HUES48 (cell line): ENCODE measurements around the gene CLEC12A.
"Not testable (repeated sequence)": the region's sequence is repeated elsewhere in the genome, so short reads cannot be mapped to it uniquely, and the experiment has no call there.

Source experiments
- H3K27ac ChIP-seq: one replicate; pipeline ENCODE4 v1.7.0; 2013; ENCODE audit warnings: low read depth, low read length, inconsistent platforms
- H3K27me3 ChIP-seq: 2 replicates; pipeline ENCODE4 v1.6.1; 2013; ENCODE audit warnings: mild to moderate bottlenecking, low read length; ENCODE audit not compliant: control insufficient read depth, insufficient read depth
- H3K36me3 ChIP-seq: 2 replicates; pipeline ENCODE4 v1.6.1; 2013; ENCODE audit warnings: low read length; ENCODE audit not compliant: control insufficient read depth, insufficient read depth
- H3K4me1 ChIP-seq: 2 replicates; pipeline ENCODE4 v1.6.1; 2013; ENCODE audit warnings: mild to moderate bottlenecking, low read length; ENCODE audit not compliant: control insufficient read depth, insufficient read depth
- H3K4me3 ChIP-seq: 2 replicates; pipeline ENCODE4 v1.5.1; 2013; ENCODE audit warnings: mild to moderate bottlenecking, low read depth, low read length
- H3K9ac ChIP-seq: 2 replicates; pipeline ENCODE4 v1.6.1; 2013; ENCODE audit warnings: mild to moderate bottlenecking, low read depth, low read length, moderate library complexity
- H3K9me3 ChIP-seq: 2 replicates; pipeline ENCODE4 v1.6.1; 2013; ENCODE audit warnings: low read length; ENCODE audit not compliant: control insufficient read depth, insufficient read depth

CLEC12A gene

GRCh38 chr12:9961901-9962300 lies 9.3 kb upstream of the CLEC12A start:
- H3K4me1 ChIP-seq = 0 out of 2 replicates have a peak, but pooled peaks cover 3% of the 10 kb centered on the region
- no peak overlapping the region for H3K9ac ChIP-seq
- no peaks in the 10 kb centered on the region for H3K36me3 ChIP-seq
- no peak overlapping the region for H3K4me3 ChIP-seq
- no peaks in the 10 kb centered on the region for H3K9me3 ChIP-seq
- no peak overlapping the region for H3K27ac ChIP-seq
- no peaks in the 10 kb centered on the region for H3K27me3 ChIP-seq

GRCh38 chr12:9969673-9970072 lies 1.5 kb upstream of the CLEC12A start:
- Histone ChIP-seq H3K27ac (no peak overlapping the region), H3K27me3 (no peaks in the 10 kb centered on the region), H3K9ac (no peak overlapping the region), H3K36me3 (no peaks in the 10 kb centered on the region), H3K4me1 (no peaks in the 10 kb centered on the region), H3K9me3 (no peaks in the 10 kb centered on the region), H3K4me3 (no peak overlapping the region)

- Histone ChIP-seq H3K4me1 (no peaks in the 10 kb centered on the region), H3K36me3 (no peaks in the 10 kb centered on the region), H3K27me3 (no peaks in the 10 kb centered on the region), H3K9me3 (peaks cover 16% of the 10 kb centered on the region), H3K4me3 (no peak overlapping the region), H3K9ac (no peak overlapping the region), H3K27ac (no peak overlapping the region)
Measured at GRCh38 chr12:9973949-9974348, 2.7 kb downstream of the CLEC12A start.

DNA sequence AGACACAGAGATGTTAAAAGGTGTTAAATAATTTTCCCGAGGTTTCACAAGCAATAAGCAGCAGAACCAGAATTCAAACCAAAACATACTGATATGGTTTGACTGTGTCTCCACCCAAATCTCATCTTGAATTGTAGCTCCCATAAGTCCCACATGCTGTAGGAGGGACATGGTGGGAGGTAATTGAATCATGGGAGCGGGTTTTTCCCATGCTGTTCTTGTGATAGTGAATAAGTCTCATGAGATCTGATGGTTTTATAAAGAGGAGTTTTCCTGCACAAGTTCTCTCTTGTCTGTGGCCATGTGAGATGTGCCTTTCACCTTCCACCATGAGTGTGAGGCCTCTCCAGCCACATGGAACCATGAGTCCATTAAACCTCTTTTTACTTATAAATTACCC lies 3.5 kb downstream of the CLEC12A start:
- peaks cover 16% of the 10 kb centered on the region for H3K9me3 ChIP-seq
- not testable (repeated sequence) for H3K9ac ChIP-seq, H3K36me3 ChIP-seq, H3K27me3 ChIP-seq, H3K4me1 ChIP-seq, H3K27ac ChIP-seq, H3K4me3 ChIP-seq

DNA sequence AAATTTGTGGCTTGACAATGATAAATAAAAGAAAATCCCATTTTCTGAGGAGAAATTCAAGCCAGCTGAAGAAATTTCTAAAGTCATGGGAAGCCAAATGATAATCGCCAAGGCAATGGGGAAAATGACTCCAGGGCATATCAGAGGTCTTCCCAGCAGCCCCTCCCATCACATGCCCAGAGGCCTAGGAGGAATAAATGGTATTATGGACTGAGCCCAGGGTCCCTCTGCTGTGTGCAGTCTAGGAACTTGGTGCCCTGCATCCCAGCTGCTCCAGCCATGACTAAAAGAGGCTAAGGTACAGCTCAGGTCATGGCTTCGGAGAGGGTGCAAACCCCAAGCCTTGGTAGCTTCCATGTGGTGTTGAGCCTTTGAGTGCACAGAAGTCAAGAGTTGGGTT lies 4.4 kb downstream of the CLEC12A start:
- Histone ChIP-seq H3K36me3 (no peaks in the 10 kb centered on the region), H3K27me3 (no peaks in the 10 kb centered on the region), H3K4me1 (no peaks in the 10 kb centered on the region), H3K9ac (no peak overlapping the region), H3K4me3 (no peak overlapping the region), H3K9me3 (peaks cover 16% of the 10 kb centered on the region), H3K27ac (no peak overlapping the region)

GRCh38 chr12:9976626-9977025 lies 5.4 kb downstream of the CLEC12A start:
- H3K4me3 ChIP-seq, H3K36me3 ChIP-seq, H3K4me1 ChIP-seq, H3K27ac ChIP-seq, H3K27me3 ChIP-seq, H3K9ac ChIP-seq: not testable (repeated sequence)
- H3K9me3 ChIP-seq = peaks cover 16% of the 10 kb centered on the region

GRCh38 chr12:9977916-9978315 lies 6.7 kb downstream of the CLEC12A start:
- Histone ChIP-seq H3K9me3 (peaks cover 16% of the 10 kb centered on the region), H3K9ac (no peak overlapping the region), H3K4me3 (no peak overlapping the region), H3K27ac (no peak overlapping the region), H3K36me3 (no peaks in the 10 kb centered on the region), H3K27me3 (no peaks in the 10 kb centered on the region), H3K4me1 (no peaks in the 10 kb centered on the region)

DNA sequence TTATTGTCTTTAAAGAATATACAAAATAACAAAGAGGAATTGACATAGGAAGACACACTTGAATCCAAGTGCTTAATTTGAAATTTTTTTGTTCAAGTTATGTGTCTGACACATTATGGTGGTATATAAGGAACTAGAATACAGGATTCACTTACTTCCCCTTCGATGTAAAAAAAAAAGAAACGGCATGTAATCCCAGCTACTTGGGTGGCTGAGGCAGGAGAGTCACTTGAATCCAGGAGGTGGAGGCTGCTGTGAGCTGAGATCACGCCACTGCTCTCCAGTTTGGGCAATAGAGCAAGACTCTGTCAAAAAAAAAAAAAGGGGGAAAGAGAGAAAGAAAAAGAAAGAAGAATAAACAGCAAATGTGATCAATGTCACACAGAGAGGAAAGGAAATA lies 8.9 kb downstream of the CLEC12A start:
- H3K27ac ChIP-seq = no peak overlapping the region
- H3K4me1 ChIP-seq = peaks cover 5% of the 10 kb centered on the region; the same call in 1 of the 2 replicates
- H3K27me3 ChIP-seq = no peaks in the 10 kb centered on the region
- H3K36me3 ChIP-seq = no peaks in the 10 kb centered on the region
- H3K4me3 ChIP-seq = no peak overlapping the region
- peaks cover 13% of the 10 kb centered on the region for H3K9me3 ChIP-seq
- H3K9ac ChIP-seq = no peak overlapping the region

- no peaks in the 10 kb centered on the region for H3K27me3 ChIP-seq
Measured at GRCh38 chr12:9991876-9992275, 20.7 kb downstream of the CLEC12A start.

DNA sequence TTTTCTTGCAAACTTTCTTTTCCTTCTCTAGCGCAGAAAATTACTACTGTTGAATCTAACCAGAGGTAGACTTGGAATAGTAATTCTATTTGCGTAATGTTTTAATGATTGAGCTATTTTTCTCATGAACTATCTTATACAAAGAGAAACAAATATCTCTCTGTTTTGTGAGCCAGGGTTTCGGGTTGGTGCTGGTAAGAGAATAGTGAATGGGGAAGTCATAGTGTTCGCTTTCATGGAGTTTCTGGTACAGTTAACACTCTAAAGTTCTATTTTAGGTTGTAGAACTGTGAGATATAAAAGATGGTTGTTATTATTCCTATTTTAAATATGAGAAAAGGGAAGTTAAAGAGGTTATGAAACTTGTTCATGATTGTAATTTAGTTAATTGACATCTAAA lies 21.1 kb downstream of the CLEC12A start:
- Histone ChIP-seq H3K9me3 (no peaks in the 10 kb centered on the region), H3K27ac (no peak overlapping the region), H3K9ac (no peak overlapping the region), H3K4me1 (no peaks in the 10 kb centered on the region), H3K4me3 (no peak overlapping the region), H3K36me3 (no peaks in the 10 kb centered on the region), H3K27me3 (no peaks in the 10 kb centered on the region)

More at GRCh38 chr12:9991876-9992275, 20.7 kb downstream of the CLEC12A start:
- Histone ChIP-seq H3K4me3 (no peak overlapping the region), H3K27ac (no peak overlapping the region), H3K36me3 (no peaks in the 10 kb centered on the region), H3K9ac (no peak overlapping the region), H3K9me3 (no peaks in the 10 kb centered on the region), H3K4me1 (no peaks in the 10 kb centered on the region)

DNA sequence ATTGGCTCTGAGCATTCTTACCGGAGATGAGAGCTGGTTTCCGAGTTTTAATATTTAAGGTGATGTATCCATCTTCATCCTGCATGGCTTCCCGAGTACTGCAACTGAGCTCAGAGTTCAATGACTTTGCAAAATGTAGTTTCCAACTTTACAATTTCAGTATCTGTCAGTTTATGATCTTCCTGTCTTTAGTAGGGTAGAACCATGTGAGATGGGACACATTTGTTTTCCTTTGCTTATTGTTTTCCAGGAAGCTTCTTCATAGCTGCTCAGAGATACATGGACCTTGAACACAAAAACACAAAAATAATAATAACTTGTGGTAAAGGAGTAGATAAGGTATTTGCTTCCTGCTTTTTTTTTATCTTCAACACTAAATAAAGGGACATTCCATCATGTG lies 27.8 kb downstream of the CLEC12A start, which contains the start of gene CLEC1B:
CLEC1B (minus strand) TSS at position 106 of the 400 bp plus-strand sequence; CDS start at position 85, 21 bp downstream.
- Histone ChIP-seq H3K9me3 (no peaks in the 10 kb centered on the region), H3K9ac (no peak within 1 kb of the TSS), H3K4me1 (no peaks in the 10 kb centered on the region), H3K27ac (no peak within 1 kb of the TSS), H3K27me3 (no peaks in the 10 kb centered on the region), H3K4me3 (no peak within 1 kb of the TSS), H3K36me3 (no peaks in the 10 kb centered on the region)
